Left renal pelvis (tissue), 4 donors: Measurements from ENCODE around the gene SLC22A15. TPM values are rescaled to one million over a fixed set of nuclear protein-coding genes. Genes with fewer than 3 reads are reported as not detected.

Source experiments
- DNase-seq, 4 donors: peaks; one replicate each; pipeline ENCODE4 v3.0.0-alpha.2; 2013; ENCODE audit warnings: low read depth in 4 of 4, low spot score in 3 of 4
- polyA plus RNA-seq, 4 donors: library from polyadenylated mRNA; unstranded; fragments of 120-200 nt; gene quantifications; one replicate each; pipeline ENCODE4 v1.2.1, GENCODE V29; 2013; ENCODE audit not compliant: insufficient read length in 4 of 4

SLC22A15 gene
- polyA plus RNA-seq, 4 donors = 2.9 to 7.6 (median 5.8) TPM

DNA sequence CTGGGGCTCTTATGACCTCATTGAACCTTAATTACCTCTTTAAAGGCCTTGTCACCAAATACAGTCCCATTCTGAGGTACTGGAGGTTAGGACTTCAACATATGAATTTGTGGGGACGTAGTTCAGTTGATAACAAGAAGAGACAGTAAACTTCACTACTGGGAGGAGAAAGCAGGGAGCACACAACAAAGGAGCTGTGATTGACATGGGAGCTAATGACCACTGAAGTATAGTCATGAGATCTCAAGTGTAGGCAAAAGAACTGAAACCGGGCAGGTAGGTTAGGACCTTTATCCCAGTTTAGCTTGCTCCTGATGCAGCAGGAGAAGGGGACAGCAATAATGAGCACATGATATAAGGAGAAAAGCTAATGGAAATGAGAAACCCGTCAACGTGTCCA lies 123.1 kb downstream of the SLC22A15 start:
- DNase-seq = no peak

DNA sequence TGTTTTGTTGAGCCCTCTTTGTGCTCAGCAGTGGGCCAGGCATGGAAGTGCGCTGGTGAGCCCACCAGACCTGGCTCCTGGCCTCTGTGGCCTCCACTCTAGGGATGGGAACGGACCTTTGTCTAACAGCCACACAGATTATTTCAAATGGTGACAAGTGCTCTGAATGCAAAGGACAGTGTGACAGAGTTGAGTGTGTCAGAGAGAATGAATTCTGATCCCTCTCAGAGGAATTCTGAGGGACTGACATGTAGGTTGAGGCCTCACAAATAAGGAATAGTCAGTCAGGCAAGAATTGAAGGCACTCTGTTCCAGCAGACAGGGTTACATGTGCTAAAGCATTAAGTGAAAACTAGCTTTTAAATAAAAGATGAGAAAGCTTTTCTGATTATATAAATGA lies 123.6 kb downstream of the SLC22A15 start:
- DNase-seq = no peak

DNA sequence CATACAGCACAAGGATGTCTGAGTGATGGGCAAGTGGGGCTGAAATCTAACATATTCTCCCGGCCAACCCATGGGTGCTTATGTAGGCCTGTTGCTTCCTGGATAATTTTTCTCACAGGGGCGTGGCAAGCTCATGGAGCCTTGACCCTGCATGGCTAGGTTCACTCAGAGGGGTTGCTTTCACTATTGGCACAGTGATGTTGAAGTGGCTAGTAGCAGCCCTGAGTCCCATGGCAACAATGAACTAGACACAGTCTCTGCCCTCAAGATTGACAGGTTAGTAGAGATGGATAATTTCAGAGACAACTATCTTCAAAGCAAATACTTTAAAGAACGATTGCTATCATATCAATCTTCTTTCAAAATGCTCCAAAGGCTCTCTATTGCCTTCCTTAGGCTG lies 128.4 kb downstream of the SLC22A15 start:
- DNase-seq = no peak

DNA sequence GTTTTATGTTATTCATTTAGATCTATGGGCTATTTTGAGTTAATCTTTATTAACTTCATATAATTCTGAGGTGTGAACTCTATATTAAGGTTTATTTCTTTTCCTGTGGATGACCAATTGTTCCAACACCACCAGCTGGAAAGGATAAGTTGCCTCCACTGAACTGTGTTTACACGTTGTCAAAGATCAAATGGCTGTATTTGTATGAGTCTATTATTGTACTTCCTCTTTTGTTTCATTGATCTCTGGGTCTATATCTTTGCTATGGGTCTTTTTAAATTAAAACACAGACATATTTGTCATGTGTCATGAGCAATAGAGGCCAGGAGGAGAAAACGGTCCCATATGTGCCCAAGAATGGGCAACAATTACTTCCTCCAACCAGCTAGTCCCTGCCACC lies 129.7 kb downstream of the SLC22A15 start:
- DNase-seq = no peak

DNA sequence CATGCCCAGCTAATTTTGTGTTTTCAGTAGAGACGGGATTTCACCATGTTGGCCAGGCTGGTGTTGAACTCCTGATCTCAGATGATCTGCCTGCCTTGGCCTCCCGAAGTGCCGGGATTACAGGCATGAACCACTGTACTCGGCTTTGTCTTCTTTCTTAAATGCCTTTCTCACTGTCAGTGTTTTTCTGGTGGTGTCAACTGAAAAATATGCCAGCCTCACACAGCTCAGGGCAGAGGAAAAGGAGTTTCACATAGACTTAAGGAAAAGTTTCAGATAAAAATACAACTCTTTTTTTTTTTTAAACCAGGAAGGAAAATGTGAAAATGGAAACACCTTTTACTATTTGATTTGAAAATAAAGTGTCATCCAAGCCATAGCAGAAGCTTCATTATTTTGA lies 130.3 kb downstream of the SLC22A15 start:
- no peak for DNase-seq

DNA sequence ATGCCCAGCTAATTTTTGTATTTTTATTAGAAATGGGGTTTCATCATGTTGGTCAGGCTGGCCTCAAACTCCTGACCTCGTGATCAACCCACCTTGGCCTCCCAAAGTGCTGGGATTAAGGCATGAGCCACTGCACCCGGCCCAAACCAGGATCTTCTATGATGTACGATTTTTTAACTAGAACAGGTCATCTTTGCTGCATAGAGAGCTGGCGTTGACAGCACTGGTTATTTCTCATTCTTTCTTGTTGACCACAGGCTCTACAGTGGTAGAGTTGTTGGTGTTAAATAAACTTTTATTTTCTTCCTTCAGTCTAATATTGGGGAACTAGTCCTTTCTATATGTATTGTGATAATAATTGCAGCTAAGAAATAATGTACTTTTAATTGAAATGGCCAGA lies 131.1 kb downstream of the SLC22A15 start:
- DNase-seq = no peak

DNA sequence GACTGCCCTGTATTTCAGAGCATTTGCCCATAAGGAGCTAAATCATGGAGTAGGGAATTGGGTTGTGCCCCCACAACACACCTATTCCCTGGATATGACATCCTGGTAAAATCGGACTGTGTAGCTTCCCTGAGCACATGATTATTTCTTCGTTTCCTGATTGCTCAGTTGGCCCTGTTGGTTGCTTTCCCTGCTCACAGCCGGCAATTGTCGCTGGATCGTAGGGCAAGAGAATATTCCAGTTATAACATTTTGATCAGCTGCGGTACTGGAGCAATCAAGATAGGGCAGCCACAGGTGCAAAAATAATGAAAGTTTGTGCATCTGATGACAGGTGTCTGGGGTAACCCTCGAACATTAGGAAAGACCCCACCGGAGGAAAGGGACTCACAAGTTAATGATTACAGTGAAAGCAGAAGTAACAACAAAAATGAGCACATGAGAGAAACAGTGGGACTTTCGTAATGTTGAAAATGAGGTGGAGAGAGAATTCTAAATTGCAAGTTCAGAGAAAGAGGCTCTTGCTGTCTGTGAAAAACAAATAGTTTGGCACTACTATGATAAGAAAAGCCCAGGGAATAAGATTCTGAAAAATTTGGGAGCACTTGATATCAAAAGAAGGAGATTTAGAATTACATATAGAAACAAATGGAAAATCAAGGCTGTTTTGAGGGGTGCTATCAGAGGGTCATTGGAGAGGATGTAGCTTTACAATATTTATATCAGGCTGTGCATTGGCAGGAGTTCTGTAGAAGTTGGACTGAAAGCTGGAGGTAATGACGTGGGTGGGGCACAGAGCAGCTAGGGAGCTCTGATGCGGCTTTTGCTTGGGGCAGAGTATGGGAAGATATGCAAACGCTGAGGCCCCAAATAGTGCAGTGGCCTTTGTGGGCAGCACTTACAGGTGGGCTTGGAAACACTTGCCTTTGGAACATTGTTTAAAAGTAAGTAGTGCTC lies 134.5 kb downstream of the SLC22A15 start, which contains the start of gene MAB21L3:
MAB21L3 (plus strand) TSS at position 833 of the 957 bp plus-strand sequence. CDS start 1,217 bp downstream, outside the sequence.
- no peak for DNase-seq

DNA sequence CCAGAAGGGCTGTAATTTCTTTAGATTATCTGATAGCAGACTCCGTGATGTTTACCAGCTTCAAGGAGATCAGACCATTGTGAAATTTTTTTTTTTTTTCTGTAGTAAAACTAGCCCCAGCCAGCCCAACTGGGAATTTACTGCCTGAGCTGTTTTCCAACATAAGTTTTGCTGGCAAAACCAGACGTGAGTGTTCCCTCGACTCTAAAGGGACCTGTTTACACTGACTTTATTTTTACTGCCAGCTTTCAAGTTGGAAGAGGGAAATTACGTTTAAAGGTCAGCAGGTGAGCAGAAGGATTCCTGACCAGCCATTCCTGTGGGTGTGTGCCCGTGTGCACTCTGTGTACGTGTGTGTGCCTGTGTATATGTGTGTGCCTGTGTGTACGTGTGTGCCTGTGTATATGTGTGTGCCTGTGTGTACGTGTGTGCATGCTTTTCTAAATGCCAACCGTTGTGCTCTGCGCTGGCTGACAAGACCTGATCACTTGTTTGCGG lies 135.3 kb downstream of the SLC22A15 start:
- peak in 1 of 4 donors; percentile 30 for DNase-seq

DNA sequence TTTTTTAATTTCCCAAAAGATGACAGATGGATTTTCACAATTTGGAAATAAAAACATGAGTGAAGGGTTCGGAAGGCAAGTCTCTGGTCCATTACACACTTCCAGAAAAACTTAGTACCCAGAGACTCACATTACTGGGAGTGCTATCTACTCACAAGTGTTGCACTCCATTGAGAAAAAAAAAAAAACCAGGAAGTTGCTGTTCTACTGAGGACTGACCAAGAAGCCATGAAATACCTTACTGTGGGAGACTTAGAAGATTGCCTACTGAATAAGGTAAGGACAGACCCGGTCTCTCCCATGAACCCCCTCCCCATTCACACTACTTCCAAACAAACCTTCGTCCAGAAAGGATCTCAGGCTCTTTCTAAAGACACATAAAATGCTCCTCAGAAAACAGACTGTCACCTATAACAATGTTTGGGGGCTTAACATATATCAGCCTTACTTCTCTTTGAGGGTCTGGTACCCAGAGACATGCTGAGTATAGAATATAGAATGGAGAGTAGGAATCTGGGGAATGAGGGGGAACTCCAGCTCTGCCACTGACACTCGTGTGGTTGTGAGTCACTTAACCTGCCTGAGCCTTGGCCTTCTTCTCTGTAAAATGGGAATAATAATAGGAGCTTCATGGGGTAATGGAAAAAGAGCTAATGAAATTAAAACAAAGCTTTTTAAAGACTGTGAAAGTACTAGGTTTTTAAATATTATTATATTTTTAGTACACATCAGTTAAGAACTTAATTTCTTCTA lies 136.3 kb downstream of the SLC22A15 start:
- no peak for DNase-seq

DNA sequence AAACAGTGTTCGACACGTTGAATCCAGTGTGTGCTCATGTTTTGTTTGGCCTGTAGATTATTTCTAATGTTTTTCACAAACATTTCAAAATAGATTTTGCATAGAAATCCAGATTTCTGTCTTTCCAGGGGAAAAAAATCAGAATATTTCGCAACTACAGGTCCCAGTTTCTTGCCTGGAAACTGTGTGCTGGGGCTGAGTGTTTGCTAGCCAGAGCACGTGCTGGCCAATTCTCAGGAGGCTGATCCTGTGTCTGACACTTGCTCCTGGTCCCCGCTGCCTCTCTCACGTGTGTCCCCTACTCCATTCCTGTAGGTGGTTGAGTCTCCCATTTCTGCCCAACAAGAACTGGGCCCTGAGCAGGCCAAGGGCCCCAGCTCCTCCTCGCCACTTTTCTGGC lies 137.3 kb downstream of the SLC22A15 start:
- DNase-seq = no peak

DNA sequence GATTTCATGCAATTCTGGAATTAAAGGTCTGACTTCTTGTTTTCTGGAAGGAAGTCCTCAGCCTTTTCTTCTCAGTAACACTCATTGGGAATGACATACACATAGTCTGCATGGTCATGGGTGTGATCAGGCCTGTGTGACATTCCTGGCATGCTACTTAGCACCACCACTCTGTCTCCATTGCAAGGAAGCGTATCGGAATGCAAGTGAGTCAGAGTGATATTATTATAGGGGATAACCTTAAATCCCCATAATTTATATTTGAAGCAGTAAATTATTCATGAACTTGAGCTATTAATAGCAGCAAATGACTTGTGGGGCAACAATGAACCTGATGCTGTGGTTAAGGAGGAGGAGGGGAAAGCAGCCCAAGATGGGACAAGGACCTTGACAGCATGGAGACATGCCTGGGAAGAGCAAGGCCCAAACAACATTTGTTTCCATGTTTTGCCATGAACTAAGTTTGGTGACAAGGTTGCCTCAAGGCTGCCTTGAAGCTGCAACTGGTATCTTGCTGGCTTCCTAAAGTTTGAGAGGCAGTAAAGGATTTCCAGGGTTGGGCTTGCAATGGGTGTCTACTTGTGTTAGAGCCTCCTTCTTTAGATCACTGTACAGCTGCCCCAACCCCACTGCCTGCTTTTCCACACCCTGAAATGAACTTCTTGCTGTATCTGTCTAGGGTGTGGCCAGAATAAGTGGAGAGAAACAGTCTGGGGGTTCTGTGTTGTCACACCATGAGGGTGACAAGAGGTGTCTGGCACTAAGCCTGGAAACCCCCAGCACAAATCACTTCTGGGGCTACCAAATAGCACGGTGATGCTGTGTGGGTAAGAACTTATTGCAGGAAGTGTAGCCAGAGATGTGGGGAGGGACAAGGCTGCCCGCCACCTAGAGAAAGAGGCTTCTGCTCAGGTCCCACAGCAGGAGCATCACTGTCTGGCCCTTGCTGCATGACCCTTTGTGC lies 139.4 kb downstream of the SLC22A15 start:
- no peak for DNase-seq

DNA sequence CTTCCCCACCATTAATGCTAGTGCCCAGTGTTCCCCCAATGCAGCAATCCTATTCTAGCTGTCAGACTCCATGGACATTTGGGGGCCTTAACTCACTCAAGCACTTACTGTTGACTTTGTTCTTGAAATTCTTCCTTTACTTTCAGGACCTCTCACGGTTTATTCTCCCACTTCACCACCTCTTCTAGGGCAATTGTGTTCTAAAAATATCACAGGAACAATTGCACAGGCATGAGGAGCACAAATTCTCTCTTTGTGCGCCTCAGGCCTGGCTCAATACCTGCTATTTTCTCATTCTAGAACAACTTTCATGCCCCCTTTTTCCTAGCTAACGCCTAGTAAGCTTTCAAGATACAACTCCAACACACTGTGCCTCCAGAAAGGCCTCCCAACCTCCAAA lies 142.2 kb downstream of the SLC22A15 start:
- DNase-seq = no peak

Other genes with a start within 250 kb of the SLC22A15 start
- gene CASQ2, start 207.8 kb upstream of the SLC22A15 start, polyA plus RNA-seq = under 1 TPM; 0.37 to 0.82 (median 0.46) TPM
- gene NHLH2, start 135.4 kb upstream of the SLC22A15 start, polyA plus RNA-seq = not detected
- under 1 TPM in 3 of 4 donors, not detected in 1; 0.38 to 0.79 (median 0.62) TPM for gene MAB21L3, start 134.9 kb downstream of the SLC22A15 start, polyA plus RNA-seq